HG02759 (cell line): ENCODE measurements around the gene AKNA.

Source experiments
- ATAC-seq: cut with Tn5 transposase; IDR thresholded peaks from one replicate; pipeline ENCODE4 v1.9.1; 2021; ENCODE audit warnings: mild to moderate bottlenecking, moderate library complexity; ENCODE audit not compliant: unreplicated experiment

The AKNA gene

GRCh38 chr9:114418053-114418452, 30.3 kb upstream of the AKNA start:
- ATAC-seq, result no peak

DNA sequence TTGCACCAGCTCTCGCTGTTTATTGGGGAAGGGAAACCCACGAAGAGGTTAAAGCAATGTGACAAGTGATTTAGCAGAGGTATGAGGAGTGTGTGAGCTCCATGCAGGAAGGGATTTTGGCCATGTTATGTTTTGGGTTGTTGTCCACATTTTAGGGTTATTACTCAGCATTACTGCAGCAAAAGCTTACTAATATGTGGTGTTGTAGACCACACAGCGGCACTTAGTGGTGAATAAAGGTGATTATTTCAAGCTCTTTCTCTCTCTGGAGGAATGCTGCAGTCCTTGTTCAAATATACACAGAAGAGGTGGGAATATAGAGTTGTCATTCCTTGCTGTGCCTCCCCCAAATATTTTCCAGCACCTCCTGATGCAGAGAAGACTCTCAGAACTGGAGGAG, 29.7 kb upstream of the AKNA start:
- no peak for ATAC-seq

DNA sequence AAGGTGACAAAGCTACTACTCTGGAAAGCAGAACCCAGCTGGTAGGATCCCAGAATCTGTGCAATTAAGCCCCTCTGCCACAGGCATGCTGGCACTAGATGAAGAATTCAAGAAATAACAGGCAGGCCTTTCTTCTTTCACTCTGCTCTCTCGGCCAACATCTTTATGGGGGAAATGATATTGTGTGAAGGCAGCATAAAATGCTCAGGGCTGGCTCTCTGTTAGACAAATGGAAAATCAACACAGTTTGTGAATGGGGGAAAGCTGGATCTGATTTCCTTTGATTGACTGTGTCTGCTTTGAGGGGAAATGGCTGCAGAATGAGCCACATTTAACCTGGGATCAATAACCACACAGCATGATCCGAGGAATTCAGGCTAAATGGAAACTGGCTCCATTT, 29.1 kb upstream of the AKNA start:
- no peak for ATAC-seq

- no peak for ATAC-seq
Measured at GRCh38 chr9:114416290-114416689, 28.5 kb upstream of the AKNA start.

DNA sequence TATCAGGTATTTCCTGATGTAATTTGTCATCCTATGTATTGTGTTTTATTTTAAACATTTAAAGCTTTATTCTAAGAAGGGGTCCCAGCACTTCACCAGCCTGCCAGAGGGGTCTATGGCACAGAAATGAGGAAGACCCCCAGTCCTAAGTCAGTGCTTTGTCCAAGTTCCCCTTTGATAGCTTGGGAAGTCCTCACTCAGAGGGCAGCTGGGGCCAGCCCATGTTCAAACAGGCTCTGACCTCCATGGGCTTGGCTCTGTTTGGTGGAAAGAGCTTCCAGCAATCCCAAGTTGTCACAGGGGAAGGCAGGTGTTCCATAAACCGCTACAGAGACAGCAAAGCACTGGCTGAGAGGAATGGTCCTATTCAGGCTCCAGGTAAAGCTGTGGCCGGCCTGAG, 26.6 kb upstream of the AKNA start:
- no peak for ATAC-seq

DNA sequence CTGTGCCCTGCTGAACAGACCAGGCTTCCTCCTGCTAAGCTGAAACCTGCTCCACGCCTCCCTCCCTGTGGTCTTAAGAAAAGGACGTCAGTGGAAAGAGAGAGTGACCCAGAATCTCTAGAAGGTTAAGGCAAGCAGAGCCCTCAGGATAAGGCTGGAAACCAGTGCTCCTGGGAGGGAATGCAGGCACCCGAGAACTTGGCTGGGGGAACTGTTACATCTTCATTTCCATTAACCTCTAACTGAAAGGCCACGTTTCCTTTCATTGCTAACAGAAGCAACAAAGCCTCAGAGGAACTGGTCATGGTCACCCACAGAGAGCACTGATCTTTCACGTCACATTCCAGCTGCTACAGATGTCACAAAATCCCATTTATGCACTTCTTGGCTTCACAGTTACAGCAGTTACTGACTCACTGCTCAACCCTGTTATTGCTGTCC, 26.1 kb upstream of the AKNA start:
- ATAC-seq, result no peak

GRCh38 chr9:114412048-114412683, 24.4 kb upstream of the AKNA start:
- ATAC-seq, result no peak

DNA sequence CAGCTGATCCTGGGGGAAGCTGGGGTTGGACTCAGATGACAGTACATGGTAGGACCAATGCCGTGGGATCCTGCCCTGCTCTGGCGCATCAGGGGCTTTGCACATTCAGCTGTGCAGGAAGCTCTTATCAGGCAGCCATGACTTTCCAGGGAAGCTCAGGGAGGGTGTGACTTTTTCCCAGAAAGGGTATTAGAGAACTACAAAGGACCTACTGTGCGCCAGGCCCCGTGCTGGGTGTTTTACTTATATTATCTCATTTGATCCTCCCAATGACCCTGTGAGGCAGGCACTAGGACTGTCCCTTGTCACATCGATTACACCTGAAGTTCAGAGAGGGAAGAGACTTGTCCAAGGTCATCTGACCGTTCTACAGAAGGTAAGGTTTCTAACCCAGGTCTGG, 23.7 kb upstream of the AKNA start:
- no peak for ATAC-seq

GRCh38 chr9:114410910-114411309, 23.1 kb upstream of the AKNA start:
- no peak for ATAC-seq

GRCh38 chr9:114409842-114410241, 22.1 kb upstream of the AKNA start:
- no peak for ATAC-seq

- no peak for ATAC-seq
Measured at GRCh38 chr9:114409103-114409780, 21.5 kb upstream of the AKNA start.

GRCh38 chr9:114408645-114409044, 20.9 kb upstream of the AKNA start:
- no peak for ATAC-seq

- no peak for ATAC-seq
Measured at GRCh38 chr9:114407889-114408288, 20.1 kb upstream of the AKNA start.

GRCh38 chr9:114406441-114406840, 18.7 kb upstream of the AKNA start:
- no peak for ATAC-seq

- peak; percentile 91 for ATAC-seq
Measured at GRCh38 chr9:114405294-114406034, 17.7 kb upstream of the AKNA start.

GRCh38 chr9:114404531-114404930, 16.7 kb upstream of the AKNA start:
- ATAC-seq, result no peak

DNA sequence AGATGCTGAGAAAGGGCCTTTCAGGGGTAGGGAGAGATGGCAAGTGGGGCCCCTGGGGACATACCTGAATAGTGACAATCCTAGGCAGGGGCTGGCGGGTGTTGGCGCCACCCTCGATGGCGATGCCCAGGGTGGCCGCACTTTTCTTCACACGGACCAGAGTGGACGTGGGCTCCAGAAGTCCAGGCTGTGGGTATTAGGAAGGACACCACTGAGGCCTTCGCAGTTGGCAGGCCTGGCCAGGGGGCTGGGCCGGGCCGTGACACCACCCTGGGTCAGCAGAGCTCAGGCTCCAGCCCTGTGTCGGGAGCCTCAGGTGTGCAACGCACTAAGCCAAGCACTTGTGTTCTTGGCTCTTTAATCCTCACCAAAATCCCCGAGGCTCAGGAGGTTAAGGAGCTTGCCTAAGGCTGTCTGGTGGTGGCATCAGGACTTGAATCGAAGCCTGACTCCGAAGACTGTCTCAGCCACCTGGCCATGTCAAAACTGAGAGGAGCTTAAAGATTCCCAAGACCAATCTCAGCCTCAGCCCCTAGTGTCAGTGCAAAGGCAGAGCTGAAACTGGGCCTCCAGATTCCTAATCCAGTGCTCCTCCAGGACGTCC, 15.5 kb upstream of the AKNA start:
- ATAC-seq, result no peak

GRCh38 chr9:114401344-114401743, 13.6 kb upstream of the AKNA start:
- ATAC-seq, result no peak

- ATAC-seq, result no peak
Measured at GRCh38 chr9:114400772-114401171, 13.0 kb upstream of the AKNA start.

DNA sequence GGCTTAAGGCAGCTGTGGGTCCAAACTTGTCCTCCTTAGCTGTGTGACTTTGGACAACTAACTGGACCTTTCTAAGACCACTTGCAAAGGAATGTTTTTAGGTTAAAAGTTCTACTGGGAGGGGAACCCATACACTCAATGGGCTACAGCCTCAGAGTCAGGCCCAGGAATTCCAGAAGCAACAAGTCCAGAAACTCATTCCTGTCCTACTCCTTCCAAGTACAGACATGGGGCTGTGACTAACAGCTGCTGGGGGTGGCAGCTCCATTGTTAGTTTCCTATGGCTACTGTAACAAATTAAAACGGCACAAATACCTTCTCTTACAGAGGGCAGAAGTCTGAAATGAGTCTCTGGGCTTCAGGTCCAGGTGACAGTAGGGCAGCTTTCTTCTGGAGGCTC, 12.4 kb upstream of the AKNA start:
- no peak for ATAC-seq

- no peak for ATAC-seq
Measured at GRCh38 chr9:114399381-114399780, 11.6 kb upstream of the AKNA start.
